Activated T-helper 1 cell treated with anti-CD3 and anti-CD28 coated beads, Interleukin-12 subunit alpha, Interleukin-12 subunit beta, Interleukin-2, Interleukin-4 antibody, amounts not matched to agents 30 ng/mL and 10 ng/mL and 1 ng/mL, durations not matched to agents 14 hours and 24 hours and 36 hours (primary cell): Measurements from ENCODE around the gene IL1RAP. TPM values are rescaled to one million over a fixed set of nuclear protein-coding genes. Genes with fewer than 3 reads are reported as not detected.

Source experiments
- DNase-seq: peaks from one replicate; pipeline ENCODE4 v3.0.0; 2021; ENCODE audit warnings: low spot score
- H3K27ac Mint-ChIP-seq: one replicate; pipeline ENCODE4 v1.8.0; 2021; ENCODE audit warnings: mild to moderate bottlenecking, mixed read lengths
- H3K27me3 Mint-ChIP-seq: one replicate; pipeline ENCODE4 v1.8.0; 2022; ENCODE audit warnings: mild to moderate bottlenecking, moderate library complexity, mixed read lengths; ENCODE audit not compliant: insufficient read depth
- H3K36me3 Mint-ChIP-seq: one replicate; pipeline ENCODE4 v1.8.0; 2021; ENCODE audit warnings: low read depth, mixed read lengths
- H3K4me1 Mint-ChIP-seq: one replicate; pipeline ENCODE4 v1.8.0; 2021; ENCODE audit warnings: low read depth, mixed read lengths
- H3K4me3 Mint-ChIP-seq: one replicate; pipeline ENCODE4 v1.8.0; 2021; ENCODE audit warnings: mild to moderate bottlenecking, moderate library complexity, mixed read lengths
- H3K9me3 Mint-ChIP-seq: one replicate; pipeline ENCODE4 v1.8.0; 2021; ENCODE audit warnings: mixed read lengths
- intact Hi-C: fragments of 100-400 bp; cut with micrococcal nuclease; formaldehyde crosslinking; loops from one replicate; pipeline ENCODE4 v1.15.1; 2024
- total RNA-seq: library from RNA; stranded (reverse); gene quantifications from 2 replicates; pipeline ENCODE4 v1.2.3, GENCODE V29; 2022

The IL1RAP gene
- total RNA-seq, 1 donor from 2014 or later, result 26.4 TPM

GRCh38 chr3:190574473-190574872, 60.6 kb downstream of the IL1RAP start:
- H3K27ac Mint-ChIP-seq, result no peak overlapping the region
- no peak overlapping the region for H3K4me3 Mint-ChIP-seq

GRCh38 chr3:190575437-190576185, 61.7 kb downstream of the IL1RAP start:
- peaks cover 36% of the 10 kb centered on the region for H3K36me3 Mint-ChIP-seq
- no peaks in the 10 kb centered on the region for H3K27me3 Mint-ChIP-seq
- H3K4me1 Mint-ChIP-seq, result peaks cover 55% of the 10 kb centered on the region
- peak overlapping the region; percentile 59 for H3K27ac Mint-ChIP-seq
- H3K9me3 Mint-ChIP-seq, result peaks cover 21% of the 10 kb centered on the region
- DNase-seq, result no peak
- H3K4me3 Mint-ChIP-seq, result no peak overlapping the region
- intact Hi-C loops, result loop anchor here (1.0 kb wide), 1 partner anchor 11 kb away; no protein-coding TSS in a partner anchor

More at GRCh38 chr3:190574473-190574872, 60.6 kb downstream of the IL1RAP start:
- H3K4me1 Mint-ChIP-seq, result peaks cover 58% of the 10 kb centered on the region
- H3K27me3 Mint-ChIP-seq, result no peaks in the 10 kb centered on the region
- intact Hi-C loops, result no loop called here
- H3K36me3 Mint-ChIP-seq, result peaks cover 28% of the 10 kb centered on the region
- peaks cover 17% of the 10 kb centered on the region for H3K9me3 Mint-ChIP-seq
- no peak for DNase-seq

- Mint-ChIP-seq H3K4me1 (peaks cover 58% of the 10 kb centered on the region), H3K4me3 (no peak overlapping the region), H3K9me3 (peaks cover 21% of the 10 kb centered on the region), H3K27me3 (no peaks in the 10 kb centered on the region), H3K27ac (no peak overlapping the region), H3K36me3 (peaks cover 29% of the 10 kb centered on the region)
- no peak for DNase-seq
- intact Hi-C loops, result loop anchor here (1.0 kb wide), 1 partner anchor 11 kb away; no protein-coding TSS in a partner anchor
Measured at GRCh38 chr3:190577225-190577624, 63.3 kb downstream of the IL1RAP start.

- Mint-ChIP-seq H3K4me1 (peaks cover 63% of the 10 kb centered on the region), H3K9me3 (peaks cover 21% of the 10 kb centered on the region), H3K4me3 (no peak overlapping the region), H3K27me3 (no peaks in the 10 kb centered on the region), H3K36me3 (peaks cover 30% of the 10 kb centered on the region), H3K27ac (no peak overlapping the region)
- intact Hi-C loops, result no loop called here
- no peak for DNase-seq
Measured at GRCh38 chr3:190579514-190580137, 65.7 kb downstream of the IL1RAP start.

GRCh38 chr3:190580417-190580816, 66.5 kb downstream of the IL1RAP start:
- peaks cover 27% of the 10 kb centered on the region for H3K36me3 Mint-ChIP-seq
- intact Hi-C loops, result no loop called here
- no peak for DNase-seq
- H3K27ac Mint-ChIP-seq, result no peak overlapping the region
- no peaks in the 10 kb centered on the region for H3K27me3 Mint-ChIP-seq
- peaks cover 21% of the 10 kb centered on the region for H3K9me3 Mint-ChIP-seq
- H3K4me1 Mint-ChIP-seq, result peaks cover 55% of the 10 kb centered on the region
- H3K4me3 Mint-ChIP-seq, result no peak overlapping the region

GRCh38 chr3:190581041-190581541, 67.2 kb downstream of the IL1RAP start:
- intact Hi-C loops, result no loop called here
- H3K36me3 Mint-ChIP-seq, result peaks cover 30% of the 10 kb centered on the region
- no peak for DNase-seq
- H3K9me3 Mint-ChIP-seq, result peaks cover 20% of the 10 kb centered on the region
- peaks cover 55% of the 10 kb centered on the region for H3K4me1 Mint-ChIP-seq
- H3K27ac Mint-ChIP-seq, result no peak overlapping the region
- H3K27me3 Mint-ChIP-seq, result no peaks in the 10 kb centered on the region
- H3K4me3 Mint-ChIP-seq, result no peak overlapping the region

GRCh38 chr3:190582667-190583066, 68.8 kb downstream of the IL1RAP start:
- Mint-ChIP-seq H3K36me3 (peaks cover 32% of the 10 kb centered on the region), H3K4me1 (peaks cover 66% of the 10 kb centered on the region)
- no peak for DNase-seq

GRCh38 chr3:190585805-190586630, 72.1 kb downstream of the IL1RAP start:
- Mint-ChIP-seq H3K4me1 (peaks cover 46% of the 10 kb centered on the region), H3K9me3 (peaks cover 4% of the 10 kb centered on the region), H3K27me3 (no peaks in the 10 kb centered on the region), H3K36me3 (peaks cover 28% of the 10 kb centered on the region), H3K27ac (peak overlapping the region; percentile 97), H3K4me3 (peak overlapping the region; percentile 72)
- intact Hi-C loops, result loop anchor here (1.0 kb wide), 5 partner anchors 11 to 111 kb away; partner anchors contain the start of gene IL1RAP
- peak; percentile 49 for DNase-seq

More at GRCh38 chr3:190582667-190583066, 68.8 kb downstream of the IL1RAP start:
- intact Hi-C loops, result no loop called here
- Mint-ChIP-seq H3K9me3 (peaks cover 21% of the 10 kb centered on the region), H3K27ac (no peak overlapping the region), H3K4me3 (no peak overlapping the region), H3K27me3 (no peaks in the 10 kb centered on the region)

GRCh38 chr3:190586631-190587011, 72.7 kb downstream of the IL1RAP start:
- peaks cover 42% of the 10 kb centered on the region for H3K4me1 Mint-ChIP-seq
- peak overlapping the region; percentile 72 for H3K4me3 Mint-ChIP-seq
- no peak for DNase-seq
- peak overlapping the region; percentile 97 for H3K27ac Mint-ChIP-seq
- H3K9me3 Mint-ChIP-seq, result peaks cover 4% of the 10 kb centered on the region
- H3K27me3 Mint-ChIP-seq, result no peaks in the 10 kb centered on the region
- H3K36me3 Mint-ChIP-seq, result peaks cover 28% of the 10 kb centered on the region
- intact Hi-C loops, result loop anchor here (1.0 kb wide), 6 partner anchors 11 to 111 kb away; partner anchors contain the start of gene IL1RAP

- DNase-seq, result no peak
- Mint-ChIP-seq H3K36me3 (peaks cover 26% of the 10 kb centered on the region), H3K27ac (no peak overlapping the region), H3K4me1 (peaks cover 41% of the 10 kb centered on the region), H3K4me3 (no peak overlapping the region), H3K27me3 (no peaks in the 10 kb centered on the region), H3K9me3 (peaks cover 4% of the 10 kb centered on the region)
- intact Hi-C loops, result no loop called here
Measured at GRCh38 chr3:190588570-190588969, 74.7 kb downstream of the IL1RAP start.

GRCh38 chr3:190589326-190589725, 75.4 kb downstream of the IL1RAP start:
- peaks cover 24% of the 10 kb centered on the region for H3K36me3 Mint-ChIP-seq
- H3K4me1 Mint-ChIP-seq, result peaks cover 42% of the 10 kb centered on the region
- H3K27ac Mint-ChIP-seq, result no peak overlapping the region
- intact Hi-C loops, result no loop called here
- H3K4me3 Mint-ChIP-seq, result no peak overlapping the region
- DNase-seq, result no peak
- H3K27me3 Mint-ChIP-seq, result no peaks in the 10 kb centered on the region
- peaks cover 4% of the 10 kb centered on the region for H3K9me3 Mint-ChIP-seq

- peaks cover 42% of the 10 kb centered on the region for H3K4me1 Mint-ChIP-seq
- intact Hi-C loops, result no loop called here
- no peak for DNase-seq
- H3K36me3 Mint-ChIP-seq, result peaks cover 25% of the 10 kb centered on the region
- no peak overlapping the region for H3K27ac Mint-ChIP-seq
- H3K27me3 Mint-ChIP-seq, result no peaks in the 10 kb centered on the region
- H3K4me3 Mint-ChIP-seq, result no peak overlapping the region
- H3K9me3 Mint-ChIP-seq, result peaks cover 1% of the 10 kb centered on the region
Measured at GRCh38 chr3:190591080-190591479, 77.2 kb downstream of the IL1RAP start.
